ENCODE measurements around the gene RCC2. TPM values are rescaled to one million over a fixed set of nuclear protein-coding genes. Genes with fewer than 3 reads are reported as not detected.

Gene RCC2
- total RNA-seq, 1 donor from 2014 or later: 41.3 TPM

DNA sequence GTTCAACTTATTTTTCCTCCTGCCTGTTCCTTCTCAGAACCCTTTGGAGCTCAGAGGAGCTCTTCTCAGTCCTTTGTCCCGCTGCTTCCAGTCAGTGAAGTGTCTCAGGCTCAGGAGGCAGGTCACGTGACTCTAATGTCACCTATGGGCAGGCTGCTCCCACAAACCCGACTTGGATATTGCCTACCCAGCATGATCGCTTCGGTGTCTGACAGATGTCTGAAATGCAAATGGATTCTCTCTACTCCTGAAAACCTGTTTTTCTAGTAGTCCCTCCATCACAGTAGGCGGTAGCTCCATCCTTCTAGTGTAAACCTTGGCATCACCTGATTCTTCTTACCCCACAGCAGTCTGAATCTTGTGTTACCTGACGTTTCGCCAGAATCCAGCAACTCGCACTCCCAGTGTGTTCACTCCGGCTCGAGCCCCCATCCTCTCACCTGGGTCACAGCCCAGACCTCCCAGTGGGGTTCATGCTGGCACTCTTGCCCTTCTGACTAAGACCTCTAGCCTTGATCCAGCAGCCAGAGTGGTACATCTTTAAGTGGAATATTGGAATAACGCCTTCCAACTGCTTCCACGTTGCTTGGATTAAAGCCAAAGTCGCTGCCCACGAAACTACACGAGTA, 62.0 kb downstream of the RCC2 start:
- DNase-seq (ENCODE audit: low spot score): no peak

DNA sequence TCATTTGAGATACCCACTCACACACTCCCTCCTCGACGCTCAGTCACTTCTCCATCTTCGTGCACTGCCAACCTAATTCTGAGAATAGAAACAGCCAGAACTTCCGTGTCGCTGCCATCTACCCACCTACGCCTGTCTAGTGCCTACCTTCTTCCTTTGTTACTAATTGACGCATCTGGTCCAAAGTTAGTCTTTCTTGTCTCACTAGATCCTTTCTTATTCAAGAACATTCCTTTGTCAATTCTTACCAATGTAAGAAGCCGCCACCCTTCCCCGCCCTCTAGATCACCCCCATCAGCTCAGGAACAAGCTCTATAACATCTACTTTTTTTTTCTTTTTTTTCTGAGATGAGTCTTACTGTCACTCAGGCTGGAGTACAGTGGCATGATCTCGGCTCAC, 63.8 kb downstream of the RCC2 start:
- DNase-seq (ENCODE audit: low spot score): no peak

GRCh38 chr1:17372955-17373354, 66.5 kb downstream of the RCC2 start:
- DNase-seq (ENCODE audit: low spot score): no peak

GRCh38 chr1:17371896-17372295, 67.6 kb downstream of the RCC2 start, which contains the start of gene PADI6:
Gene PADI6 (plus strand): TSS chr1:17372196. CDS start chr1:17372246, 50 bp downstream.
- no peak for DNase-seq (ENCODE audit: low spot score)

DNA sequence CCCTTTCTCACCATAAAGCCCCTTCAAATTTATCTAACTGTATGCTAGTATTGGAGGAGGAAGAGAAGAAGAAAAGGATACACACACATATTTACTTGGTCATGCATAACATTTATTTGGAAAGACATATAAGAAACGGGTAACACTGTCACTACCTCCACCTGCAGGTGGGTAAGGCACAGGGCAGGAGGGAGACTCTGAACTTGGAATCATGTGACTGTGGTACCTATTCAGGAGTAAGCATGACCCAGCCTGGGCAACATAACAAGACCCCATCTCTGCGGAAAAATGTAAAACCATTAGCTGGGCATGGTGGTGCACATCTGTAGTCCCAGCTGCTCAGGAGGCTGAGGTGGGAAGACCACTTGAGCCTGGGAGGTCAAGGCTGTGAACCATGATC, 68.9 kb downstream of the RCC2 start:
- no peak for DNase-seq (ENCODE audit: low spot score)

DNA sequence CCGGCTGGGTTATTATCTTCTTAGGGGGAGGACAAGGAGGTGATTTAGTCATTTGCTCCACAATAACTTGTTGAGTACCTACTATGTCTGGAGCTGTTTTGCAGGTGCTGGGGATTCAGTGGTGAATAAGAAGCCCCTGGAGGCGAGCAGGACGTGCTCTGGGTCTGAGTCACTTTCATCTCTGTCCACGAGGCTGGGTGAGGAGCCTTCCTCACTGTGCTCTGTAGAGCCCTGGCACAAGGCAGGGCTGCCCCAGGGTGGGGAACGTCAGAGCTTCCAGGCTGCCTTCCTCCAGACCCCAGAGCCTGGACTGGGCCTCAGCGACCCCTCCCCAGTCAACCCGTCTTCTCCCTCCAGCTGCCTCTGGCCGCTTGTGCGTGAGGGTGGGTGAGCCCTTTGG, 70.0 kb downstream of the RCC2 start:
- DNase-seq (ENCODE audit: low spot score): no peak

GRCh38 chr1:17365293-17365692, 74.2 kb downstream of the RCC2 start:
- no peak for DNase-seq (ENCODE audit: low spot score)

GRCh38 chr1:17363771-17364170, 75.7 kb downstream of the RCC2 start:
- DNase-seq (ENCODE audit: low spot score): no peak

GRCh38 chr1:17363351-17363750, 76.1 kb downstream of the RCC2 start:
- DNase-seq (ENCODE audit: low spot score): no peak

GRCh38 chr1:17361687-17362086, 77.8 kb downstream of the RCC2 start:
- no peak for DNase-seq (ENCODE audit: low spot score)

DNA sequence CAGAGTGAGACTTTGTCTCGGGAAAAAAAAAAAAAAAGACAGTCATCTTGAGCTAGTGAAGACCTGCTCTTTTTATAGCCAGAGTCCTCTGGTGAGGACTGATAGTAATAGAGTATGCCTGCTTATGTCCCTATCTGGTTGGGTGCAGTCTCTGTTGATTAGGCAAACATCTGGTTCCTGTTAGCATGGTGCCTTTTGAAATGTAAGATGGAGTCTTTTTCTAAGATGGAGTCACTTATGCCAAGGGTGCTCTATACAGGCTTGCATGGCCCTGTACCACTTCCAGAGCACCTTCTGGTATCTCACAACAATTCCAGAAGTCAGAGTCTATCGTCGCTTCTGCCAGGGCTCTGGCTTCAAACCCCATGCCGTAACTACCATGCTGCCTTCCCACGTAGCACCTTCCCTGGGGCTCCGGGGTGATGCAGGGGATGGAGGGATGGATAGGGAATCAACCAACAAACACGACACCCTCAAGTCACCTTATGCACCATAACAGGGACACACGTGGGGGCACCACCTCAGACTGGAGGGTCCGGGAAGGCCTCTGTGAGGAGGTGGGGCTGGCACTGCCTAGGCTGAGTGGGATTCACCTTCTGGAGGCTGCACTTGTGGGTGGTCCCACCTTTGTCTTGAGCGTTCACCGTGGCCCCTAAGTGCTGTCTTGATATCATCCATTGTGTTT, 79.1 kb downstream of the RCC2 start:
- no peak for DNase-seq (ENCODE audit: low spot score)

GRCh38 chr1:17359808-17360207, 79.7 kb downstream of the RCC2 start:
- no peak for DNase-seq (ENCODE audit: low spot score)

- DNase-seq (ENCODE audit: low spot score): no peak
Measured at GRCh38 chr1:17359031-17359430, 80.4 kb downstream of the RCC2 start.

DNA sequence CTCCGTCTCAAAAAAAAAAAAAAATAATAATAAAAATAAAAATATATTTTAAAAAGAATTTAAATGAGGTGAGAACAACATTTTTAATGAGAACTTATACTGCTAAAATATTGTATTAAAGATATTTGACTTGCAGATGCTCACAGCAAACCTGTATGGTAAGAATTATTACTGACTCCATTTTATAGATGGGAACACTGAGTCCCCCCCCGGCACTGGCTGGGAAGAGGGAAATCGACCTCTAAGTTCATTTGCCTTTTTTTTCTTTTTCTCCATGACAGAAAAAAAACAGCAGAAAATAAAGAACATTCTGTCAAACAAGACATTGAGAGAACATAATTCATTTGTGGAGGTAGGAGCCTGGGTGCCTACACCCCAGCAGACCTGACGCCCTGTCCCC, 80.9 kb downstream of the RCC2 start:
- DNase-seq (ENCODE audit: low spot score): no peak

Other genes with a start within 250 kb of the RCC2 start
- not detected for gene PADI1, start 234.5 kb downstream of the RCC2 start, total RNA-seq
- gene PADI3, start 190.6 kb downstream of the RCC2 start, total RNA-seq: not detected
- 7.0 TPM for gene PADI4, start 131.5 kb downstream of the RCC2 start, total RNA-seq
- not detected for gene PADI6, start 67.5 kb downstream of the RCC2 start, total RNA-seq
- gene ARHGEF10L, start 100.0 kb upstream of the RCC2 start, total RNA-seq: 37.0 TPM

Data from mesenteric fat pad (tissue), 1 donor.